Progenitor cell of endocrine pancreas (in vitro differentiated cells): ENCODE data around the gene CMTM8. TPM values are rescaled to one million over a fixed set of nuclear protein-coding genes. Genes with fewer than 3 reads are reported as not detected.
A peak's percentile ranks its signal among the peaks of the same experiment; 100 is the strongest.

Experiments
- DNase-seq: peaks from one replicate; pipeline ENCODE4 v3.0.0; 2021; ENCODE audit warnings: low spot score; ENCODE audit not compliant: unreplicated experiment
- H3K27ac Mint-ChIP-seq: 2 replicates; pipeline ENCODE4 v1.8.0; 2021; ENCODE audit warnings: mild to moderate bottlenecking, moderate library complexity, mixed read lengths
- H3K27me3 Mint-ChIP-seq: 2 replicates; pipeline ENCODE4 v1.8.0; 2021; ENCODE audit warnings: mixed read lengths
- H3K36me3 Mint-ChIP-seq: 2 replicates; pipeline ENCODE4 v1.8.0; 2022; ENCODE audit warnings: mixed read lengths; ENCODE audit not compliant: insufficient read depth
- H3K4me1 Mint-ChIP-seq: 2 replicates; pipeline ENCODE4 v1.8.0; 2021; ENCODE audit warnings: low read depth, mixed read lengths
- H3K4me3 Mint-ChIP-seq: 2 replicates; pipeline ENCODE4 v1.8.0; 2021; ENCODE audit warnings: low read depth, mild to moderate bottlenecking, moderate library complexity, mixed read lengths
- H3K9me3 Mint-ChIP-seq: 2 replicates; pipeline ENCODE4 v1.8.0; 2021; ENCODE audit warnings: low read depth, mixed read lengths
- total RNA-seq: library from RNA; stranded (reverse); gene quantifications from 2 replicates; pipeline ENCODE4 v1.2.1, GENCODE V29; 2021
- TF ChIP-seq, protein P1 (sequence below): fragments of 200-600 bp; sonication (generic); IDR thresholded peaks from one replicate; pipeline ENCODE4 v1.5.0; 2021; ENCODE audit warnings: antibody characterized with exemption, mild to moderate bottlenecking; ENCODE audit not compliant: unreplicated experiment

The CMTM8 gene
- total RNA-seq, 1 donor from 2014 or later = 39.1 TPM

GRCh38 chr3:32288819-32289218, 50.3 kb downstream of the CMTM8 start:
- Mint-ChIP-seq H3K27ac (no peak overlapping the region), H3K9me3 (no peaks in the 10 kb centered on the region), H3K4me1 (peaks cover 54% of the 10 kb centered on the region), H3K27me3 (no peaks in the 10 kb centered on the region), H3K36me3 (peaks cover 2% of the 10 kb centered on the region), H3K4me3 (no peak overlapping the region)
- DNase-seq = no peak
- TF ChIP-seq, protein P1, sequence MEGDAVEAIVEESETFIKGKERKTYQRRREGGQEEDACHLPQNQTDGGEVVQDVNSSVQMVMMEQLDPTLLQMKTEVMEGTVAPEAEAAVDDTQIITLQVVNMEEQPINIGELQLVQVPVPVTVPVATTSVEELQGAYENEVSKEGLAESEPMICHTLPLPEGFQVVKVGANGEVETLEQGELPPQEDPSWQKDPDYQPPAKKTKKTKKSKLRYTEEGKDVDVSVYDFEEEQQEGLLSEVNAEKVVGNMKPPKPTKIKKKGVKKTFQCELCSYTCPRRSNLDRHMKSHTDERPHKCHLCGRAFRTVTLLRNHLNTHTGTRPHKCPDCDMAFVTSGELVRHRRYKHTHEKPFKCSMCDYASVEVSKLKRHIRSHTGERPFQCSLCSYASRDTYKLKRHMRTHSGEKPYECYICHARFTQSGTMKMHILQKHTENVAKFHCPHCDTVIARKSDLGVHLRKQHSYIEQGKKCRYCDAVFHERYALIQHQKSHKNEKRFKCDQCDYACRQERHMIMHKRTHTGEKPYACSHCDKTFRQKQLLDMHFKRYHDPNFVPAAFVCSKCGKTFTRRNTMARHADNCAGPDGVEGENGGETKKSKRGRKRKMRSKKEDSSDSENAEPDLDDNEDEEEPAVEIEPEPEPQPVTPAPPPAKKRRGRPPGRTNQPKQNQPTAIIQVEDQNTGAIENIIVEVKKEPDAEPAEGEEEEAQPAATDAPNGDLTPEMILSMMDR = no peak

GRCh38 chr3:32290619-32291018, 52.1 kb downstream of the CMTM8 start:
- H3K27ac Mint-ChIP-seq = peak overlapping the region; percentile 86
- H3K4me1 Mint-ChIP-seq = peaks cover 48% of the 10 kb centered on the region
- no peak for DNase-seq
- peaks cover 5% of the 10 kb centered on the region for H3K36me3 Mint-ChIP-seq
- TF ChIP-seq, protein P1 = no peak
- H3K9me3 Mint-ChIP-seq = no peaks in the 10 kb centered on the region
- H3K27me3 Mint-ChIP-seq = no peaks in the 10 kb centered on the region
- no peak overlapping the region for H3K4me3 Mint-ChIP-seq

DNA sequence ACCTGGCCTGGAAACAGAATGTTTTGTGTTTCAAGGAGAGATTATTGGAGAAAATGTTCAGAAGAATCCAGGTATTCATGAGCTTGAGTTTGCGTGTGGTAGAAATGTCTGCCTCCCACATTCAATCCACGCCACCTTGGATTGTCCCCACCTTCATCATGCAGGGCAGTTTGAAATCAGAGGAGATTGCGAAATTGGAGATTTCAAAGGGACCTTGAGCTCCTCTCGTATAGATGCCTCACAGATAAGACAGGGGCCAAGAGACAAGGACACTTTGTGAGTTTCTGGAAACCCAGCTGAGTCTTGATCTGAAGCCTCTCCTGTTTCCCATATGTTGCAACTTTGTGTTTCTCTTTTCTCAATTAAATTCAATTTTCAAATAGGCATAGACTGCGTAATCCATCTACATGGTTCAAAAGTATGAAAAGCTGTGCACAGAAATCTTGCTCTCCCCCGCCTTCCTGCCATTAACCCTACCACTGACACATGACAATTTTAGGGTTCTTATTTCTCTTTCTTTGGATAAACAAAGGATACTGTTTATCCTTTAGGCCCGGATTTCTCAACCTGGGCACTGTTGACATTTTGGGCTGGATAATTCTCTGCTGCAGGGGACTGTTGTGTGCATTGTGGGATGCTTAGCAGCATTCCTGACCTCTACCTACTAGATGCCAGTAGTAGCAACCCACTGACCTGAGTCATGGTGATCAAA, 53.8 kb downstream of the CMTM8 start:
- no peaks in the 10 kb centered on the region for H3K9me3 Mint-ChIP-seq
- H3K4me1 Mint-ChIP-seq = peaks cover 37% of the 10 kb centered on the region
- no peak for DNase-seq
- H3K27ac Mint-ChIP-seq = peak overlapping the region; percentile 54
- TF ChIP-seq, protein P1 = no peak
- no peak overlapping the region for H3K4me3 Mint-ChIP-seq
- peaks cover 5% of the 10 kb centered on the region for H3K36me3 Mint-ChIP-seq
- H3K27me3 Mint-ChIP-seq = no peaks in the 10 kb centered on the region

DNA sequence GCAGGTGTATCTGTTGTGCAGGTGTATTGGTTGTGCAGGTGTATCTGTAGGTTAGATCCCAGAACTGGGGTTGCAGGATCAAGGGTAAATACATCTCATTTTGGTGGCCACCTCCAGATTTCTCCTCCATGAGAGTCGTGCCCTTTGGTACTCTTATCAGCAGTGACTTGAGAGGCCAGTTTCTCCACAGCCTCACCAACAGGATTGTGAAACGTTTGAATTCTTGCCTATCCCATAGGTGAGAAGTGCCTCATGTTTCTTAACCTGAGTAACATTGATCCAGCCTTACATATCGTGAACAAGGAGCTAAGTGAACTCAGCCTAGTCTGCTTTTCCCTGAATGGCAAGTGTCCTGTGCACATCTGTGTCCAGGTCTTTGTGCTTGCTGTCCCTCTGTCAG, 55.4 kb downstream of the CMTM8 start:
- no peak for DNase-seq
- TF ChIP-seq, protein P1 = no peak
- no peaks in the 10 kb centered on the region for H3K9me3 Mint-ChIP-seq
- H3K27ac Mint-ChIP-seq = peak overlapping the region; percentile 85
- peaks cover 5% of the 10 kb centered on the region for H3K36me3 Mint-ChIP-seq
- H3K27me3 Mint-ChIP-seq = no peaks in the 10 kb centered on the region
- H3K4me3 Mint-ChIP-seq = no peak overlapping the region
- H3K4me1 Mint-ChIP-seq = peaks cover 41% of the 10 kb centered on the region

- TF ChIP-seq, protein P1 = peak; percentile 90
- Mint-ChIP-seq H3K36me3 (peaks cover 5% of the 10 kb centered on the region), H3K4me3 (no peak overlapping the region), H3K27me3 (no peaks in the 10 kb centered on the region), H3K27ac (no peak overlapping the region), H3K9me3 (no peaks in the 10 kb centered on the region), H3K4me1 (peaks cover 32% of the 10 kb centered on the region)
- peak; percentile 23 for DNase-seq
Observed at GRCh38 chr3:32296251-32297204, 58.0 kb downstream of the CMTM8 start.
